SK-N-SH treated with all-trans-retinoic acid at 6 μM for 48 hours (cell line): ENCODE results near the gene CCL16.

Experiments used
- ARNTL ChIP-seq: fragments of 450-650 bp; formaldehyde crosslinking; IDR thresholded peaks from 2 replicates; pipeline ENCODE4 v1.5.0; 2020; ENCODE audit warnings: low read depth, mild to moderate bottlenecking, moderate library complexity, borderline replicate concordance
- RARB ChIP-seq: fragments of 250-450 bp; sonication (Bioruptor Pico); IDR thresholded peaks from 2 replicates; pipeline ENCODE4 v1.8.0; 2021; ENCODE audit warnings: mild to moderate bottlenecking, moderate library complexity
- TOX ChIP-seq: fragments of 250-450 bp; sonication (Bioruptor Pico); IDR thresholded peaks from 2 replicates; pipeline ENCODE4 v1.8.0; 2021; ENCODE audit warnings: mild to moderate bottlenecking, moderate library complexity, borderline replicate concordance
- ZFP3 ChIP-seq: fragments of 250-450 bp; sonication (Bioruptor Pico); IDR thresholded peaks from 2 replicates; pipeline ENCODE4 v1.5.0; 2020; ENCODE audit warnings: mild to moderate bottlenecking, moderate library complexity
- ZNF8 ChIP-seq: fragments of 450-650 bp; formaldehyde crosslinking; IDR thresholded peaks from 2 replicates; pipeline ENCODE4 v1.5.0; 2020; ENCODE audit warnings: mild to moderate bottlenecking, moderate library complexity
- TF ChIP-seq, protein P1 (sequence below): fragments of 250-450 bp; sonication (Bioruptor Pico); IDR thresholded peaks from 2 replicates; pipeline ENCODE4 v1.8.0; 2020; ENCODE audit warnings: mild to moderate bottlenecking, moderate library complexity, borderline replicate concordance
- TF ChIP-seq, protein P2 (sequence below): fragments of 250-450 bp; sonication (Bioruptor Pico); IDR thresholded peaks from 2 replicates; pipeline ENCODE4 v1.5.1; 2020; ENCODE audit warnings: low read depth, mild to moderate bottlenecking, moderate library complexity
- TF ChIP-seq, protein P3 (sequence below): fragments of 250-450 bp; sonication (Bioruptor Pico); IDR thresholded peaks from 2 replicates; pipeline ENCODE4 v1.5.0; 2020; ENCODE audit warnings: mild to moderate bottlenecking, moderate library complexity

DNA sequence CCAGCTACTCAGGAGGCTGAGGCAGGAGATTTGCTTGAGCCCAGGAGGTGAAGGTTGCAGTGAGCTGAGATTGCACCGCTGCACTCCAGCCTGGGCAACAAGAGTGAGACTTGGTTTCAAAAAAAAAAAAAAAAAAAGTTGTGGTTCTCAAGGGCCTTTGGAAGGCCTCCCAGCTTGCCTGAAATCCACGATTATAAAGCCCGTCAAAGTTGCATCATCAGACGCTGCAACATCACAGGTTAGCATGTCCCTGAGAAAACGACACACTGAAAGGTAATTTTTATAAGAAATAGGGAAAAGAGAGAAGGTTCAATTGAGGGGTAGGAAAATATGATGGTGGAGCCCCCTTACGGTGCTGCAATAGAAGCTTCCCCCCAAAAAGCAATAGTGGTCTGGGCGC lies 33.2 kb downstream of the CCL16 start:
- no peak for TF ChIP-seq ZFP3
- TF ChIP-seq, protein P1, sequence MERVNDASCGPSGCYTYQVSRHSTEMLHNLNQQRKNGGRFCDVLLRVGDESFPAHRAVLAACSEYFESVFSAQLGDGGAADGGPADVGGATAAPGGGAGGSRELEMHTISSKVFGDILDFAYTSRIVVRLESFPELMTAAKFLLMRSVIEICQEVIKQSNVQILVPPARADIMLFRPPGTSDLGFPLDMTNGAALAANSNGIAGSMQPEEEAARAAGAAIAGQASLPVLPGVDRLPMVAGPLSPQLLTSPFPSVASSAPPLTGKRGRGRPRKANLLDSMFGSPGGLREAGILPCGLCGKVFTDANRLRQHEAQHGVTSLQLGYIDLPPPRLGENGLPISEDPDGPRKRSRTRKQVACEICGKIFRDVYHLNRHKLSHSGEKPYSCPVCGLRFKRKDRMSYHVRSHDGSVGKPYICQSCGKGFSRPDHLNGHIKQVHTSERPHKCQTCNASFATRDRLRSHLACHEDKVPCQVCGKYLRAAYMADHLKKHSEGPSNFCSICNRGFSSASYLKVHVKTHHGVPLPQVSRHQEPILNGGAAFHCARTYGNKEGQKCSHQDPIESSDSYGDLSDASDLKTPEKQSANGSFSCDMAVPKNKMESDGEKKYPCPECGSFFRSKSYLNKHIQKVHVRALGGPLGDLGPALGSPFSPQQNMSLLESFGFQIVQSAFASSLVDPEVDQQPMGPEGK (CRISPR knock-in tag) = no peak
- no peak for TF ChIP-seq TOX (CRISPR knock-in tag)
- TF ChIP-seq RARB (CRISPR knock-in tag) = no peak
- TF ChIP-seq ARNTL (CRISPR knock-in tag) = no peak
- TF ChIP-seq, protein P2, sequence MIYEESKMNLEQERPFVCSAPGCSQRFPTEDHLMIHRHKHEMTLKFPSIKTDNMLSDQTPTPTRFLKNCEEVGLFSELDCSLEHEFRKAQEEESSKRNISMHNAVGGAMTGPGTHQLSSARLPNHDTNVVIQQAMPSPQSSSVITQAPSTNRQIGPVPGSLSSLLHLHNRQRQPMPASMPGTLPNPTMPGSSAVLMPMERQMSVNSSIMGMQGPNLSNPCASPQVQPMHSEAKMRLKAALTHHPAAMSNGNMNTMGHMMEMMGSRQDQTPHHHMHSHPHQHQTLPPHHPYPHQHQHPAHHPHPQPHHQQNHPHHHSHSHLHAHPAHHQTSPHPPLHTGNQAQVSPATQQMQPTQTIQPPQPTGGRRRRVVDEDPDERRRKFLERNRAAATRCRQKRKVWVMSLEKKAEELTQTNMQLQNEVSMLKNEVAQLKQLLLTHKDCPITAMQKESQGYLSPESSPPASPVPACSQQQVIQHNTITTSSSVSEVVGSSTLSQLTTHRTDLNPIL (CRISPR knock-in tag) = no peak
- TF ChIP-seq, protein P3, sequence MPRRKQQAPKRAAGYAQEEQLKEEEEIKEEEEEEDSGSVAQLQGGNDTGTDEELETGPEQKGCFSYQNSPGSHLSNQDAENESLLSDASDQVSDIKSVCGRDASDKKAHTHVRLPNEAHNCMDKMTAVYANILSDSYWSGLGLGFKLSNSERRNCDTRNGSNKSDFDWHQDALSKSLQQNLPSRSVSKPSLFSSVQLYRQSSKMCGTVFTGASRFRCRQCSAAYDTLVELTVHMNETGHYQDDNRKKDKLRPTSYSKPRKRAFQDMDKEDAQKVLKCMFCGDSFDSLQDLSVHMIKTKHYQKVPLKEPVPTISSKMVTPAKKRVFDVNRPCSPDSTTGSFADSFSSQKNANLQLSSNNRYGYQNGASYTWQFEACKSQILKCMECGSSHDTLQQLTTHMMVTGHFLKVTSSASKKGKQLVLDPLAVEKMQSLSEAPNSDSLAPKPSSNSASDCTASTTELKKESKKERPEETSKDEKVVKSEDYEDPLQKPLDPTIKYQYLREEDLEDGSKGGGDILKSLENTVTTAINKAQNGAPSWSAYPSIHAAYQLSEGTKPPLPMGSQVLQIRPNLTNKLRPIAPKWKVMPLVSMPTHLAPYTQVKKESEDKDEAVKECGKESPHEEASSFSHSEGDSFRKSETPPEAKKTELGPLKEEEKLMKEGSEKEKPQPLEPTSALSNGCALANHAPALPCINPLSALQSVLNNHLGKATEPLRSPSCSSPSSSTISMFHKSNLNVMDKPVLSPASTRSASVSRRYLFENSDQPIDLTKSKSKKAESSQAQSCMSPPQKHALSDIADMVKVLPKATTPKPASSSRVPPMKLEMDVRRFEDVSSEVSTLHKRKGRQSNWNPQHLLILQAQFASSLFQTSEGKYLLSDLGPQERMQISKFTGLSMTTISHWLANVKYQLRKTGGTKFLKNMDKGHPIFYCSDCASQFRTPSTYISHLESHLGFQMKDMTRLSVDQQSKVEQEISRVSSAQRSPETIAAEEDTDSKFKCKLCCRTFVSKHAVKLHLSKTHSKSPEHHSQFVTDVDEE = no peak
- no peak for TF ChIP-seq ZNF8
